ENCODE results near the gene SH2D7. TPM values are rescaled to one million over a fixed set of nuclear protein-coding genes. Genes with fewer than 3 reads are reported as not detected.

Gene SH2D7
- polyA plus RNA-seq, 3 donors: 0.83 to 1.2 (median 0.93) TPM

- no peak for DNase-seq
Measured at GRCh38 chr15:78077053-78077870, 15.1 kb upstream of the SH2D7 start, which contains the start of gene TBC1D2B. Gene TBC1D2B, minus strand, starts transcription at chr15:78077711. Its CDS starts 59 bp downstream, at chr15:78077652.

- no peak for DNase-seq
Measured at GRCh38 chr15:78077871-78078210, 14.5 kb upstream of the SH2D7 start.

GRCh38 chr15:78079298-78080087, 12.9 kb upstream of the SH2D7 start:
- DNase-seq: no peak

- DNase-seq: no peak
Measured at GRCh38 chr15:78080088-78080460, 12.3 kb upstream of the SH2D7 start.

DNA sequence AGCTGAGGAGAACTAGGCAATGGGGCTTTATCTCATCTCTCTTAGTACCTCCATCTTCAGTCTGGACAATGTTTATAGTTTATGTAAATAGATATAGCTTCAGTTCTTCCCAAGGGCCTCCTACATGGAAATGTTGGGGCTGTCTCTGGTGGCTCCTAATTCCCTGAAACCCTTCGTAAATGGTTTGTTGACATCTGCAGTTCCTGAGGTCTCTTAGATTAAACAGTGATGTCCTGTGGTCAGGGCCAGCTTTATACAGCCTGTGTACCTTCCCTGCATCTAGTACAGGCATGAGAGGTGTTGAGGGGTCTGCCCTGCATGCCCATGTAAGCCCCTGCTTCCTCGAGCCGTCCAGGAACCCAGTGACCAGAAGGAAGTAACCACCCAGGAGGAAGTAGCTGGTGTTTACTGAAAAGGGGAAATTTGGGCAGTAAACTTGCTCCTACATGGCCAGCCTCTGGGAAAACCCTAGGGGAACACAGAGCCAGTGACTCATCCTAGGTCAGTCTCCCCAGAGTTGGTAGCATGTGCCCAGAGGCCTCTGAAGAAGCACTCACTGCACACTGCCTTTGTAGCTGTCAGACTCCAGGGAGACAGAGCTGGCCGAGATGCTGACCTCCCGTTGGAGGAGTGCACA, 10.1 kb upstream of the SH2D7 start:
- no peak for DNase-seq

DNA sequence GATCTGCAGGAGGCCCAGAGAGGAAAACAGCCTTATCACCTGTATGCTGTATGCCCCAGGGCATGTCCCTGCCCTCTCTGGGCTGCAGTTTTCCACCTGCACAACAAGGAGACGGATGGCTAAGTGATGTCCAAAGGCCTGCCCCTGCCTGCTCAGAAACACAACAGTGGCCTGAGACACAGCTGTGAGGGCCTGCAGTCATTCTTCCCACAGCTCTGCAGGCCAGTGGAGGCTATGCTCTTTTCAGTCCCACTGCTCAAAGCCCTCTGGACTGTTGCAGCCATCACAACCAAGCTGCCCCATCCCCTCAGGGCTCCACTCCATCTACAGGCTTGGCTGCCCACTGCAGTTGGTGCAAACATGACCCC, 9.6 kb upstream of the SH2D7 start:
- no peak for DNase-seq

DNA sequence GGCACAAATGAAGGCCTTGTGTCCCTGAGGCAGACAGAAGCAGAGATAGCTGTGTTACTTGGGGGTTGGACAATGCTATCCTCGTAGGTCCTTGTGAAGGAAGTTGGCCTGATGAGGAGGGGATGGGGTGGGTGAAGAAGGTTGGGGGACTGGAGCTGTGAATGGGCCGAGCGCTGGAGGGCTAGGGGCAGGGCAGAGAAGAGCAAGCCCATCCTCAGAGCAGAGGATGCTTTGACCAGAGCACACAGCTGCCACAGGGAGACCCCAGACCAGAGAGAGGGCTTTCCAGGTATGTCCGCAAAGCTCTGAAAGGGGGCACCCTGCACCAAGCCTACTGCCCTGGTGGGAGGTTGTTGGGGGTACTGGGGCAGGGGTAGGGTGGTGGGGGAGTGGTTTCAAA, 9.2 kb upstream of the SH2D7 start:
- no peak for DNase-seq

DNA sequence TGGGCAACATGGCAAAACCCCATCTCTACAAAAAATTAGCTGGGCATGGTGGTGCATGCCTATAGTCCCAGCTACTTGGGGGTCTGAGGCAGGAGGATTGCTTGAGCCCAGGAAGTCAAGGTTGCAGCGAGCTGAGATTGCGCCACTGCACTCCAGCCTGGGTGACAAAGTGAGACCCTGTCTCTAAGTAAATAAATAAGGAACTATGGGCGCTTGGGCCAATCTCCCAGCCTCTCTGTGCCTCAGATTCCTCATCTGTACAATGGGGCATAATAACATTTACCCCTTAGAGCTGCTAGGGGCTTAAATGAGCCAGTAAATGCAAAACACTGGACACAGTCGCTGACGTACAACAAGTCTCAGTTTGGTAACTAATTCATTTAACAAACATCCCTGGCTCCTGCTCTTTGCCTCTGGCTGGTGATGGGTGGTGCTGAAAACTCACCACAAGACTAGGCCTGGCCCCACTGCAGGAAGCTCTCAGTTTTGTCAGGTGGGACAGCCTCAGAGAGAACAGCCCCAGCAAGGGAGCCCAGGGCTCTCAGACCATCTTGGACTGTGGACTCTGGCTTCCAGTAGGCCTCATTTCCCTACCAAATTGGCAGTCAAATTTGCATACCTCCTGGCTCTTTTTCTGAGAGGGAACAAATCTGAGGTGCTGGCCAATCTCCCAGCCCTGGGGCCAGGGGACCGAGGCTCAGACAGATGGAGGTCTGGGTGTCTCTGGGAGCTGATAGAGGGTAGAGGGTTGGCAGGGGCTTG, 8.5 kb upstream of the SH2D7 start:
- DNase-seq: no peak

GRCh38 chr15:78084449-78084750, 8.0 kb upstream of the SH2D7 start:
- no peak for DNase-seq

DNA sequence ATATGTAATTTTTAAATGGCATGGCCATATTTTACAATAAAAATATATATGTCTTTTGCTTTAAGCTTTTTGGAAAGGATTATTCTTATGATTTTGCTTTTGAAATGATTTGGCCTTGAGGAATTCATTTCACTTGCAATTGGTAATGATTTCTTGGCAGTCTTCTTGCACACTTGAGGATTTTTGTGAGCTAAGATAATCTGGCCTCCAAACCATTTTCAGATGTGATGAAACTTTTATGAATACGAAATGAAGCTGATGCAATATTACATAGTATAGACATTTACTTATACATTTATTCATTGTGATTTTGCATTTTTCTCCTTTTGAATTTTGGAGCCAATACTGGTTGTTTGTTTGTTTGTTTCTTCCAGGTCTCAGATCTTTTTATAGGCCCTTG, 6.4 kb upstream of the SH2D7 start:
- no peak for DNase-seq

GRCh38 chr15:78087951-78088772, 4.2 kb upstream of the SH2D7 start:
- DNase-seq: no peak

DNA sequence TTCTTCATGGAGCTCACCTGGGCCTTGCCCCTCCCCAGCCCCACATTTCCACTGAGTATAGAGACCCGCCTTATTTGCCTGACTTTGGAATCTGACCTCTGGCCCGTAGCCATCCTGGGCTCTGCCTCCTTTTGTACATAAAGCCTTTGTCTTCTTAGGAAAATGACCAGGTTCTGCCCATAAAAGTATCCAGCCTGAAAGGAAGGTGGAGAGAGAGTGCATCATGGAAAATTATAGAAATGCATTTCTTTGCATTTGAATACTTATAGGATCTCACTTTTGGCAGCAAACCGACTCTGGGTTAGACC, 3.6 kb upstream of the SH2D7 start:
- DNase-seq: no peak

- no peak for DNase-seq
Measured at GRCh38 chr15:78090422-78091063, 1.8 kb upstream of the SH2D7 start.

DNA sequence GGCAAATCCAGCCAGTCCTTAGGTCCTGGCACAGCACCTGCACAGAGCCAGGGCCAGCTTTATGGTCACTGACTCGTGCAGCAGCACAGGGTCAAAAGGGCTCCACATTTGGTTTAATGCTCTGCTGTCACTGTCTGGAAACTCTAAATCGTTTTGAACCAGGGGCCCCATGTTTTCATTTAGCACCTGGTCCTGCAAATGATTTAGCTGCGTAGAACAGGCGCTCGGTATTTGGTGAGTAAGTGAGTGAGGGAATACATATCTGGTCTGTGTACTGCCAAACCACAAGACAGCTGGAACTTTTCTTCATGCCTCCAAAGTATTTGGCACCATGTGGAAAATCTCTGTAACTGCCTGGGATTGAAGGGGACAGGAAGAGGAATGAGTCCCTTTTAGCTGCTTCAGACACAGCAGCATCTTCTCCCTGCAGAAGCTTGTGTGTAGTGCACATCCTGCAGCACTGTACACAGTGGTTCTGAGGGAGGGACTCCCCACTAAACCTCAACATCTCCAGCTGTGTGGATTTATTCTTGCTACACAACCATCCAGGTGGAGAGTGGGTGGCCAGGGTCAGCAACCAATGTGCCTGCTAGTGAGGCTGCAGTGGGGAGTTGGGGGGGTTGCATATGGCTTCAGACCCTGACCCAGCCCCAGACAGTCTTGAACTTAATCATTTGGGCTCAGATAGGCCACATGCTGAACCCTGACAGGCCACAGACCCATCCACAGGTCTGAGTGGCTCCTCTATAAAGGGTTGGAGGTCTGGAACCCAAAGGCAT, 1.1 kb downstream of the SH2D7 start:
- DNase-seq: peak; percentile 78

- DNase-seq: no peak
Measured at GRCh38 chr15:78097667-78098066, 5.3 kb downstream of the SH2D7 start.

- no peak for DNase-seq
Measured at GRCh38 chr15:78098131-78098755, 5.9 kb downstream of the SH2D7 start.

- no peak for DNase-seq
Measured at GRCh38 chr15:78100886-78101285, 8.5 kb downstream of the SH2D7 start.

GRCh38 chr15:78101423-78102105, 9.2 kb downstream of the SH2D7 start:
- no peak for DNase-seq

DNA sequence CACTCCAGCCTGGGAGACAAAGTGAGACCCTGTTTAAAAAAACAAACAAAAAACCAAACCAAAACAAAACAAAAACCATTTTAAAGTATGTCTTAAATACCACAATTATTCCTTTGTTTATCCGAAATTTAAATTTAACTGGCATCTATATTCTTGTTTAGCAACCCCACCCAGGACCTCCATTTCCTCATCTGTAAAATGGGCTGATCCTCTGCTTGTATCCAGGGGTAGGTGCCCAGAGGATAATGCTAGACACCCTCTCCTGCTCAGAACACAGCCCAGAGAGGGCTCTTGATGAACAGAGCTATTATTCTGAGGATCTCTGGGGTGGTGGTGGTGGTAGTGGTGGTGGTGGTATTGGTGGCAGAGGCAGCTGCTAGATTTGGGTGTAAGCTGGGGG, 9.8 kb downstream of the SH2D7 start:
- DNase-seq: no peak
